K562 (cell line): ENCODE measurements around the gene ADGRA1.

Experiments
- CREB1 ChIP-seq, 2 experiments: sonication (generic) in 1 of 2; formaldehyde crosslinking in 1 of 2; IDR thresholded peaks; 2 replicates each; pipeline versions ENCODE4 v1.6.1 to v1.8.0; 2012 to 2022; ENCODE audit warnings: inconsistent platforms in 1 of 2, mild to moderate bottlenecking in 1 of 2, missing genetic modification reagents in 1 of 2, moderate library complexity in 1 of 2
- POLR3A ChIP-seq: IDR thresholded peaks from 2 replicates; pipeline ENCODE4 v1.6.1; 2011; ENCODE audit warnings: borderline replicate concordance, mild to moderate bottlenecking, moderate library complexity; ENCODE audit not compliant: insufficient read length, insufficient read depth; ENCODE audit errors: extremely low read depth
- ZNF354B ChIP-seq: fragments of 250-450 bp; sonication (Bioruptor Pico); IDR thresholded peaks from 2 replicates; pipeline ENCODE4 v1.4.0; 2020
- ZNF589 ChIP-seq: fragments of 200-800 bp; sonication (Bioruptor generic); IDR thresholded peaks from 2 replicates; pipeline ENCODE4 v1.6.1; 2016; ENCODE audit warnings: low read depth, missing genetic modification characterization, missing compliant biosample characterization
- TF ChIP-seq, protein P1 (sequence below), 2 experiments: fragments of 450-650 bp; formaldehyde crosslinking in 1 of 2; IDR thresholded peaks; 2 replicates each; pipeline versions ENCODE4 v1.4.0 to v1.6.1; 2014 to 2020; ENCODE audit warnings: mild to moderate bottlenecking in 2 of 2, borderline replicate concordance in 1 of 2, low read depth in 1 of 2

DNA sequence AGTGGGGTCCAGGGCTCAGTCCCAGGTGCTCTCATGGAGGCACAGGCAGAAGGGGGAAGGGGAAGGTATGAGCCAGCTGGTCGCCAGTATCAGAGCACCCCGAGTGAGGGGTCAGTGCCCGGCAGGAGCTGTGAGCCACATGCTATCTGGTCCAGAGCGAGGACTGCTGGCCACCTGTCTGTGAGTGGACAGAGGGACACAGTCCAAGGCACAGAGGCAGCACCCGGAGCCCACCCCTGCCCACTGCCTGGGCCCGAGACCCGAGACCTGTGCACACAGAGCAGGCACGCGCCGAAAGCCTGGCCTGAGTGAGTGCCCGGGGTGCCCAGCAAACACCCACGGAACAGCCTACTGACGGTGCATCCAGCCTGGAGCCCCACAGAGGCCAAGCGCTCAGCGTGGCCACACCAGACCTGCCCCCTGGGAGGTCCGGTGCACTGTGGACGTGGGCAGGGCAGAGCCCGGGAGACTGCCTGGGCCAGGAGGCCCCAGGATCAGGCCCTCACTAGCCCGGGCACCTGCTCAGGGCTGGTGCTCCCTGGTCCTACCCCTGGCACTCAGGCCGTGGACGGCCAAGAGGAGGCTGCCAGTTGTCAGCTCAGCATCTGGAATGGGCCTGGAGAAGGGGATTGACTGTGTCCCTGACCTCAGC is 29.4 kb downstream of the ADGRA1 start:
- TF ChIP-seq CREB1 (IDR thresholded peaks at IDR 0.05) (no peak), CREB1 (CRISPR knock-in tag; IDR thresholded peaks at IDR 0.05) (no peak), ZNF589 (CRISPR knock-in tag) (no peak), POLR3A (no peak), ZNF354B (CRISPR knock-in tag) (no peak)
- TF ChIP-seq, protein P1, sequence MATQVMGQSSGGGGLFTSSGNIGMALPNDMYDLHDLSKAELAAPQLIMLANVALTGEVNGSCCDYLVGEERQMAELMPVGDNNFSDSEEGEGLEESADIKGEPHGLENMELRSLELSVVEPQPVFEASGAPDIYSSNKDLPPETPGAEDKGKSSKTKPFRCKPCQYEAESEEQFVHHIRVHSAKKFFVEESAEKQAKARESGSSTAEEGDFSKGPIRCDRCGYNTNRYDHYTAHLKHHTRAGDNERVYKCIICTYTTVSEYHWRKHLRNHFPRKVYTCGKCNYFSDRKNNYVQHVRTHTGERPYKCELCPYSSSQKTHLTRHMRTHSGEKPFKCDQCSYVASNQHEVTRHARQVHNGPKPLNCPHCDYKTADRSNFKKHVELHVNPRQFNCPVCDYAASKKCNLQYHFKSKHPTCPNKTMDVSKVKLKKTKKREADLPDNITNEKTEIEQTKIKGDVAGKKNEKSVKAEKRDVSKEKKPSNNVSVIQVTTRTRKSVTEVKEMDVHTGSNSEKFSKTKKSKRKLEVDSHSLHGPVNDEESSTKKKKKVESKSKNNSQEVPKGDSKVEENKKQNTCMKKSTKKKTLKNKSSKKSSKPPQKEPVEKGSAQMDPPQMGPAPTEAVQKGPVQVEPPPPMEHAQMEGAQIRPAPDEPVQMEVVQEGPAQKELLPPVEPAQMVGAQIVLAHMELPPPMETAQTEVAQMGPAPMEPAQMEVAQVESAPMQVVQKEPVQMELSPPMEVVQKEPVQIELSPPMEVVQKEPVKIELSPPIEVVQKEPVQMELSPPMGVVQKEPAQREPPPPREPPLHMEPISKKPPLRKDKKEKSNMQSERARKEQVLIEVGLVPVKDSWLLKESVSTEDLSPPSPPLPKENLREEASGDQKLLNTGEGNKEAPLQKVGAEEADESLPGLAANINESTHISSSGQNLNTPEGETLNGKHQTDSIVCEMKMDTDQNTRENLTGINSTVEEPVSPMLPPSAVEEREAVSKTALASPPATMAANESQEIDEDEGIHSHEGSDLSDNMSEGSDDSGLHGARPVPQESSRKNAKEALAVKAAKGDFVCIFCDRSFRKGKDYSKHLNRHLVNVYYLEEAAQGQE (IDR thresholded peaks at IDR 0.05; ENCODE audit: borderline replicate concordance) = no peak
- TF ChIP-seq, protein P1 (CRISPR knock-in tag; IDR thresholded peaks at IDR 0.05; ENCODE audit: low read depth) = no peak
